ENCODE data around the gene SCN2B.

The SCN2B gene

GRCh38 chr11:118117790-118118601 is 58.4 kb downstream of the SCN2B start:
- peaks cover 3% of the 10 kb centered on the region for H3K4me1 ChIP-seq (ENCODE audit: insufficient read depth, insufficient read length)
- no peak for DNase-seq (ENCODE audit: low read depth, low spot score)
- no peaks in the 10 kb centered on the region for H3K27me3 ChIP-seq (ENCODE audit: insufficient read depth, insufficient read length)
- no peak overlapping the region for H3K4me3 ChIP-seq (ENCODE audit: insufficient read length, low read depth)
- TF ChIP-seq YY1 (IDR thresholded peaks at IDR 0.05; ENCODE audit: insufficient read depth, insufficient read length) (no peak), ZNF274 (IDR thresholded peaks at IDR 0.05; ENCODE audit: low read depth, low read length) (no peak), SUZ12 (IDR thresholded peaks at IDR 0.05; ENCODE audit: extremely low read depth, insufficient read depth, insufficient read length) (no peak)
- H3K9me3 ChIP-seq (ENCODE audit: insufficient read depth, low read length), result 0 out of 2 replicates have a peak, but pooled peaks cover 4% of the 10 kb centered on the region
- no peaks in the 10 kb centered on the region for H3K36me3 ChIP-seq (ENCODE audit: insufficient read depth, insufficient read length, low read length)
- no peak overlapping the region for H3K9ac ChIP-seq (ENCODE audit: insufficient read length, low read depth)

GRCh38 chr11:118115048-118115447 is 61.4 kb downstream of the SCN2B start:
- Histone ChIP-seq H3K4me3 (ENCODE audit: insufficient read length, low read depth) (no peak overlapping the region), H3K27me3 (ENCODE audit: insufficient read depth, insufficient read length) (no peaks in the 10 kb centered on the region), H3K9ac (ENCODE audit: insufficient read length, low read depth) (no peak overlapping the region), H3K9me3 (ENCODE audit: insufficient read depth, low read length) (no peaks in the 10 kb centered on the region), H3K4me1 (ENCODE audit: insufficient read depth, insufficient read length) (peaks cover 3% of the 10 kb centered on the region), H3K36me3 (ENCODE audit: insufficient read depth, insufficient read length, low read length) (no peaks in the 10 kb centered on the region)
- no peak for DNase-seq (ENCODE audit: low read depth, low spot score)
- TF ChIP-seq ZNF274 (IDR thresholded peaks at IDR 0.05; ENCODE audit: low read depth, low read length) (no peak), YY1 (IDR thresholded peaks at IDR 0.05; ENCODE audit: insufficient read depth, insufficient read length) (no peak), SUZ12 (IDR thresholded peaks at IDR 0.05; ENCODE audit: extremely low read depth, insufficient read depth, insufficient read length) (no peak)

GRCh38 chr11:118114266-118114665 is 62.2 kb downstream of the SCN2B start:
- no peak for TF ChIP-seq YY1 (IDR thresholded peaks at IDR 0.05; ENCODE audit: insufficient read depth, insufficient read length)
- TF ChIP-seq ZNF274 (IDR thresholded peaks at IDR 0.05; ENCODE audit: low read depth, low read length), result no peak
- no peak for TF ChIP-seq SUZ12 (IDR thresholded peaks at IDR 0.05; ENCODE audit: extremely low read depth, insufficient read depth, insufficient read length)

GRCh38 chr11:118112711-118113430 is 63.6 kb downstream of the SCN2B start:
- no peak for TF ChIP-seq YY1 (IDR thresholded peaks at IDR 0.05; ENCODE audit: insufficient read depth, insufficient read length)
- TF ChIP-seq ZNF274 (IDR thresholded peaks at IDR 0.05; ENCODE audit: low read depth, low read length), result no peak
- TF ChIP-seq SUZ12 (IDR thresholded peaks at IDR 0.05; ENCODE audit: extremely low read depth, insufficient read depth, insufficient read length), result no peak
- no peak for DNase-seq (ENCODE audit: low read depth, low spot score)
- no peaks in the 10 kb centered on the region for H3K36me3 ChIP-seq (ENCODE audit: insufficient read depth, insufficient read length, low read length)
- H3K9me3 ChIP-seq (ENCODE audit: insufficient read depth, low read length), result no peaks in the 10 kb centered on the region
- H3K4me1 ChIP-seq (ENCODE audit: insufficient read depth, insufficient read length), result peaks cover 3% of the 10 kb centered on the region
- no peak overlapping the region for H3K4me3 ChIP-seq (ENCODE audit: insufficient read length, low read depth)
- no peaks in the 10 kb centered on the region for H3K27me3 ChIP-seq (ENCODE audit: insufficient read depth, insufficient read length)
- H3K9ac ChIP-seq (ENCODE audit: insufficient read length, low read depth), result no peak overlapping the region

More at GRCh38 chr11:118114266-118114665, 62.2 kb downstream of the SCN2B start:
- Histone ChIP-seq H3K9ac (ENCODE audit: insufficient read length, low read depth) (no peak overlapping the region), H3K27me3 (ENCODE audit: insufficient read depth, insufficient read length) (no peaks in the 10 kb centered on the region), H3K4me1 (ENCODE audit: insufficient read depth, insufficient read length) (peaks cover 3% of the 10 kb centered on the region), H3K4me3 (ENCODE audit: insufficient read length, low read depth) (no peak overlapping the region), H3K36me3 (ENCODE audit: insufficient read depth, insufficient read length, low read length) (no peaks in the 10 kb centered on the region), H3K9me3 (ENCODE audit: insufficient read depth, low read length) (no peaks in the 10 kb centered on the region)
- DNase-seq (ENCODE audit: low read depth, low spot score), result no peak
